ENCODE data around the gene BAHCC1. TPM values are rescaled to one million over a fixed set of nuclear protein-coding genes. Genes with fewer than 3 reads are reported as not detected.

The BAHCC1 gene
- total and polyA plus RNA-seq, 2 of the 8 experiments (the other 6 are each of a cell fraction or from before 2014, with no cell fraction given), result 0.26 to 0.58 TPM

DNA sequence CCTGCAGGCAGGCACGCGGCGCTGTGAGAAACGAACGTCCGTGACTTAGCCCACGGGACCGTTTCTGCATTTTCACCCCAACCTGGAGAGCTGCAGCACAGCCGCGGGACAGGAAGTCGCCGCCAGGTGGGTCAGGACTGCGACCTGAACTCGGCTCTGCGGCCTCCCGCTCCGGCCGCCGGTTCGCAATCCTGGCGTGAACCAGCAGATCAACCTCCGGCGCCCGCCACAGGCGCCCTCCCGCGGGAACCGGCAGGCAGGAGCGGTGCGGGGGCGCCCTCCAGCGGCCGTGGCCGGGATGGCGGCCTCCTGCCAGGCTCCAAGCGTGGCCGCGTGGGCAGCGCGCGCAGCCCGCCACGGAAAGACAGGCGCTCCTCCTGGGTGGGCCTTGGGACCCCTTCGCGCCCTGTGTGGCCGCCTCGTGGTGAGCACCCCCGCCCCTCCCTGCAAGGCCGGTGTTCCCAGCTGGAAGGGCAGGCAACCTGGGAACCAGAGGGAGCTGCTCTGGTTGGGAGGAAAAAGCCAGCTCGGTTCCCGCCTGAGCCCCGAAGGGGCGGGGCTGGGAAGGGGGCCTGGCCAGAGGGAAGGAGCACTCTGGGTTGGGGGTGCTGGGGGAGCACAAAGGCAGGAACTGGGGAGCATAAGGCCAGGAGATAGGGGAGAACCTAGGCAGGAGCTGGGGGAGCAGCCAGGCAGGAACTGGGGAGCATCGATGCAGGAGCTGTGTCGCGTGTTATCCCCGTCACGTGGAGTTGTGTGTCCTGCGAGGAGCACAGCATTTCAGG, 89.1 kb downstream of the BAHCC1 start (continued):
- TF ChIP-seq SIN3A (conservative IDR thresholded peaks at IDR 0.05 in 1 of 2, IDR thresholded peaks at IDR 0.05 in 1 of 2; ENCODE audit: low read depth in 1 of 2, low read length in 2 of 2) (peak; percentile 49 to 85; a peak in 2 of 4 replicates), MAFK (IDR thresholded peaks at IDR 0.05; ENCODE audit: low read depth, low read length) (no peak), SP2 (IDR thresholded peaks at IDR 0.05; ENCODE audit: low read length) (no peak), EZH2 (IDR thresholded peaks at IDR 0.05; ENCODE audit: low read depth, low read length, severe bottlenecking) (no peak), TAF1 (IDR thresholded peaks at IDR 0.05; ENCODE audit: low read depth, low read length) (no peak), HDAC6 (IDR thresholded peaks at IDR 0.05; ENCODE audit: low read depth, low read length) (no peak), CEBPB (IDR thresholded peaks at IDR 0.05; ENCODE audit: low read depth, low read length) (no peak), HDAC2 (IDR thresholded peaks at IDR 0.05; ENCODE audit: borderline replicate concordance in 1 of 2, low read depth in 2 of 2, low read length in 2 of 2) (peak; percentile 20 to 76; a peak in 1 of 4 replicates), NANOG (IDR thresholded peaks at IDR 0.05; ENCODE audit: insufficient read depth, low read depth, low read length, poor library complexity, severe bottlenecking) (peak; percentile 5), EGR1 (IDR thresholded peaks at IDR 0.05; ENCODE audit: borderline replicate concordance, low read depth, low read length) (peak; percentile 95), POLR2A (IDR thresholded peaks at IDR 0.05; ENCODE audit: control extremely low read depth in 1 of 2, low read depth in 2 of 2, low read length in 2 of 2) (no peak), YY1 (IDR thresholded peaks at IDR 0.05; ENCODE audit: low read depth, low read length) (peak; percentile 71; the same call in 1 of the 2 replicates), JUND (IDR thresholded peaks at IDR 0.05; ENCODE audit: low read length) (peak; percentile 47), SAP30 (IDR thresholded peaks at IDR 0.05; ENCODE audit: insufficient read depth, insufficient replicate concordance, low read length) (no peak), TAF7 (optimal IDR thresholded peaks at IDR 0.05; ENCODE audit: borderline replicate concordance, low read depth, low read length) (peak; percentile 63), CBX5 (IDR thresholded peaks at IDR 0.05; ENCODE audit: low read depth, low read length) (no peak), SIRT6 (IDR thresholded peaks at IDR 0.05; ENCODE audit: low read length) (no peak), JUN (IDR thresholded peaks at IDR 0.05; ENCODE audit: low read depth, low read length) (no peak), GABPA (IDR thresholded peaks at IDR 0.05; ENCODE audit: borderline replicate concordance, insufficient read depth, low read length) (peak; percentile 55; the same call in 1 of the 2 replicates), BRCA1 (IDR thresholded peaks at IDR 0.05; ENCODE audit: low read depth, low read length) (no peak), POU5F1 (IDR thresholded peaks at IDR 0.05; ENCODE audit: low read depth, low read length) (no peak)
- TF ChIP-seq, protein P1, sequence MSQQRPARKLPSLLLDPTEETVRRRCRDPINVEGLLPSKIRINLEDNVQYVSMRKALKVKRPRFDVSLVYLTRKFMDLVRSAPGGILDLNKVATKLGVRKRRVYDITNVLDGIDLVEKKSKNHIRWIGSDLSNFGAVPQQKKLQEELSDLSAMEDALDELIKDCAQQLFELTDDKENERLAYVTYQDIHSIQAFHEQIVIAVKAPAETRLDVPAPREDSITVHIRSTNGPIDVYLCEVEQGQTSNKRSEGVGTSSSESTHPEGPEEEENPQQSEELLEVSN (IDR thresholded peaks at IDR 0.05), result peak; percentile 86

Measured in H1 (cell line).